GM19463 (cell line): ENCODE measurements around the gene RABAC1.
"Not testable (repeated sequence)": the region's sequence is repeated elsewhere in the genome, so short reads cannot be mapped to it uniquely, and the experiment has no call there.

Source experiments
- ATAC-seq: cut with Tn5 transposase; IDR thresholded peaks from one replicate; pipeline ENCODE4 v1.9.1; 2021; ENCODE audit warnings: mild to moderate bottlenecking, moderate library complexity; ENCODE audit not compliant: unreplicated experiment

Gene RABAC1, protein sequence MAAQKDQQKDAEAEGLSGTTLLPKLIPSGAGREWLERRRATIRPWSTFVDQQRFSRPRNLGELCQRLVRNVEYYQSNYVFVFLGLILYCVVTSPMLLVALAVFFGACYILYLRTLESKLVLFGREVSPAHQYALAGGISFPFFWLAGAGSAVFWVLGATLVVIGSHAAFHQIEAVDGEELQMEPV

DNA sequence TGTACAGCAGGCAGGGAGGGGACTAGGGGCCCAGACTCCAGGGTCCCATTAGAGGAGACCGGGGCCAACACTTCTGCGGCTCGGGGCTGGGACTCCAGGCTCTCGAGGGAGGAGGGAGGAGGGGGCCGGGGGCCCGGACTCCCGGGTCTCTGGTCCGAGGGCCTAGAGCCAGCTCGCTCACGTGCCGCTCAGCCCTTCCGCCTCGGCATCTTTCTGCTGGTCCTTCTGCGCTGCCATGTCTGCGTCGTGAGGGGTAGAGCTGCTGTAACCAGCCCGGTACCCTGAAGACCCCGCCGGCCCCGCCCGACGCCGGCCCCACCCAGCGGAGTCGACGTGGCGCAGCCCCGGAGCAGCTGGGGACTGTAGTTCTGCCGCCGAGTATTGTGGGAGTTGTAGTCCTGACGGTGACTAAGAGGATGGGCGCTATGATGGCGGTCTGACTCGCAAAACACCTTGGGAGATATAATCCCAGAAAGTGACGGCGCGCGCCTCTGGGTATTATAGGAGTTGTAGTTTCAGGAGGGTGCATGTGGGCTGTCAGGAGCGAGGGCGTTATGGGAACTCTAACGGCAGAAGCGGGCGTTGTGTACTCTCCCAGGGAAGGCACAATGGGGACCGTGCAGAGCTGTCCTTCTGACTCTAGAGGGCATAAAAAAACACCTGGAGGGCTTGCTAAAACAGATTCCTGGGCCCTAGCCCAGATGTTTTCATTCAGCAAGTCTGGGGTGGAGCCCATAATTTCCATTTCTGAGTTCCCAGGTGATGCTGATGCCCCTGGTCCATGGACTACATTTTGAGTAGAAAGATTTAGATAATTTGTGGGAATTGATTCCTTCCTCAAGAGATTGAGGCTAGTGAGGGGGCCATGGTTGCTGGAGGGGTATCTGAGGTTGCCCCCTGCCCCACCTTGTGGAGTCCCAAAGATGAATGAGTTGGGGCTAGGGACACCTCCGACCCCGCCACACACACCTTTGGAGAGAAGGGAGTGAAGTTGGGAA is at the start of gene RABAC1:
Gene RABAC1 (minus strand): TSS at position 266 of the 998 bp plus-strand sequence. CDS start 29 bp downstream, at position 237.
- ATAC-seq, result peak; percentile 88

DNA sequence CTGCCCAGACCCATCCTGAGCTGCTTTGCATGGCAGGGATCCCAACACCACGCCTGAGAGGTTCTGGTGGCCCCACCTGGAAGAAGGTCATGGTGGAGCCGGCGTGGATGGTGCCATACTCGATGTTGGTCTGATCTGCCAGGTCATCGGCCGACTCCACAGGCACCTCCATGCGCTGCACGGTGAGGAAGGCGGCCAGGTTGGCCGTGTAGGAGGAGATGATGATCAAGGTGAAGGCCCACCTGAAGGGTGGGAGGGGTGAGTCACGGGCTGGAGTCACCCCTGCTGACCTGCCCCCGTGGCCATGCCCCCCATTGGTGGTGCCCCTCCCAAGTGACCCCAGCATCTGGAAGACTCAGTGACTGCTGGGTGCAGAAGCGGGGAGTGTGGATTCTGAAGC is 47.4 kb upstream of the RABAC1 start:
- ATAC-seq, result no peak

DNA sequence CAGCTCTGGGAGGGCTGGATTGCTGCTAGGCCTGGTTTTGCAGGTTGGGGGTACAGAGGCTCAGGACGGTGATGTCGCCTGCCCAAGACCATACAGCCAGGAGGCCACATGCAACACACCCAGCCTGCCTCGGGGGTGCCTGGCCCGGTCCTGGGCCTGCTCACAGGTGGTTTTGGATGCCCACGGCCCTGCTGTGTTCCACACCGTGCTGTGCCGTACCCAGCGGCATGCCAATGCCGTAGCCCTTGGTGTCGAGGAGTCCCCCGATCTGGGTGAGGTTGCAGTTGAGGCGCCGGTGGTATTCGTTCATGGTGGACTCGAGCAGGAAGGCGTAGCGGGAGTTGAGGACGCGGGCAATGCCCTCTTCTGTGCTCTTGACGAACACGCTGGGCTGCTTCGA is 46.4 kb upstream of the RABAC1 start:
- ATAC-seq, result no peak

DNA sequence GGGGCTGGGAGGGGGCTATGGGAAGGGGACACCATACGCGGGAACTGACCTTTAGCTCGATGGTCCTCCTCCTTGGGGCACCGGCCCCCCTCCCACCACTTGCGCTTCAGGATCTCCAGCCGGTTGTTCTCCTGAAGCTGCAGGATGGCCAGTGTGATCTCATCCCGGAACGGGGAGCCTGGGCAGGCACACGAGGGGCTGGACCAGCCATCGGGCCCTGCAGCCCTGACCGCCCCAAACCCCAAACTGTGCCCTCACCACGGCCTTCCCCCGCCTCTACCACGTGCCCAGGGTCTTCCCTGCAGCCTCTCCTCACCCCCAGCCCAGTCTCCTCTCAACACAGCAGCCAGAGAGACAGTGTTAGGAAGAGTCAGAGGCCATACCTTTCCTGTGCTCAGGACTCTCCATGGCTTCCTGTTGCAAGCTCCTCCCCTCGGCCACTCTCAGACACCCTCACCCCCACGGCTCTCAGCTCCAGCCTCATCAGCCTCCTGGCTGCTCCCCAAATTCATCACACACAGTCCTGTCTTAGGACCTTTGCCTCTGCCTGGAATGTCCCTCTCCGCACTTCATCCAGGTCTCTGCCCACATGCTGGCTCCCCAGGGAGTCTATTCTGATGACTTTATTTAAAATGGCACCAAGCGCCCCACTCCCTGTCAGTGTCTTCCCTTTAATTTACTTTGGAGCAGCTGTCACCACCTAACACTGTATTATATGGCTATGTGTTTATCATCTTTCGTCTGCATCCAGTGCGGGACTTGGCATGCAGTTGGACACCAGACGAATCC is 44.6 kb upstream of the RABAC1 start:
- no peak for ATAC-seq

DNA sequence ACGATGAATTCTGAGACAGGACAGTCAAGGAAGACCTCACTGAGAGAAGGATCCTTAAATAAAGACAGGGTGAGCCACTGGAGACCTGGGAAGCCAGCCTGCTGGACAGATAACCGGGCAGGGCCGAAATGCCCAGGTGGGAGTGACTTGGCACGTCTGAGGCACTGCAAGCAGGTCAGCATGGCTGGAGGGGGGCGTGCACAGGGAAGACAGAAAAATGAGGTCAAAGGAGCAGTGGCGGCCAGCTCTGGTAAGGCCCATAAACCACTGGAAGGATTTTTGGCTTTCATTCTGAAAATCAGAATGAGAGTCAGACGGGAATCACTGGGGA is 40.7 kb upstream of the RABAC1 start:
- ATAC-seq, result no peak

DNA sequence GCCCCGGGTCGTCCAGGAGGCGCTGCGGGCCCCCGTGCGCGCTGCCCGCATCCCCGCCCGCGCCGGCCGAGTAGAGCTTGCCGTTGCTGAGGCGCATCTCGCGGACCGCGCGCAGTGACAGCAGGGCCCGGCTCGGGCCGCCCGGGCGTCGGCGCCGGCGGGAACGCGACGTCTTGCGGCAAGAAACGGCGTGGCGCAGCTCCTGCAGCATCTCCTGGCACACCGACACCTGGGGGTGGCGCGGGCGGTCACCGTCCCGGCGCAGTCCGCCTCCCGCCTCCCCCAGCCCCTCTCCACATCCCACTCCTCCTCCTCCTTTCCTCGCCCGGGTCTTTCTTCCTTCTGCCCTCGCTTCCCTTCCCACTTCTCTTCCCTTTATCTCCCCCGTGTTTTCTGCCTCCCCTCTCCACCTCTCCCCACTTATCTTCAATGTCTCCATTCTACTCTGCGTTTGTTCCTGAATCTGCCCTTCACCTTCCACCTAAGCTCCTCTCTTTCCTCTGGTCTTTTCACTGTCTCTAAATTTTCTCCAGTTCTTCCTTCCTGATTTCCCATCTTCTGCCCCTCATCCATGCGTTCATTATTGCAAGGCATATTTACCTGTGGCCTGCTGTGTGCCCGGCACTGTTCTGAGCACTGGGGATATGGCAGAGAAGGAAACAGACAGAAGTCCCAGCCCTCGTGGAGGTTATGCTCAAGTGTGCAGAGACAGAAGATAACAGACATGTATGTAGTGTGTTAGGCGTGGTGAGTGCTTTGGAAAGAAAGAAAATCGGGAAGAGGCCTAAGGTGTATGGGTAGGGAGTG is 40.2 kb upstream of the RABAC1 start:
- no peak for ATAC-seq

DNA sequence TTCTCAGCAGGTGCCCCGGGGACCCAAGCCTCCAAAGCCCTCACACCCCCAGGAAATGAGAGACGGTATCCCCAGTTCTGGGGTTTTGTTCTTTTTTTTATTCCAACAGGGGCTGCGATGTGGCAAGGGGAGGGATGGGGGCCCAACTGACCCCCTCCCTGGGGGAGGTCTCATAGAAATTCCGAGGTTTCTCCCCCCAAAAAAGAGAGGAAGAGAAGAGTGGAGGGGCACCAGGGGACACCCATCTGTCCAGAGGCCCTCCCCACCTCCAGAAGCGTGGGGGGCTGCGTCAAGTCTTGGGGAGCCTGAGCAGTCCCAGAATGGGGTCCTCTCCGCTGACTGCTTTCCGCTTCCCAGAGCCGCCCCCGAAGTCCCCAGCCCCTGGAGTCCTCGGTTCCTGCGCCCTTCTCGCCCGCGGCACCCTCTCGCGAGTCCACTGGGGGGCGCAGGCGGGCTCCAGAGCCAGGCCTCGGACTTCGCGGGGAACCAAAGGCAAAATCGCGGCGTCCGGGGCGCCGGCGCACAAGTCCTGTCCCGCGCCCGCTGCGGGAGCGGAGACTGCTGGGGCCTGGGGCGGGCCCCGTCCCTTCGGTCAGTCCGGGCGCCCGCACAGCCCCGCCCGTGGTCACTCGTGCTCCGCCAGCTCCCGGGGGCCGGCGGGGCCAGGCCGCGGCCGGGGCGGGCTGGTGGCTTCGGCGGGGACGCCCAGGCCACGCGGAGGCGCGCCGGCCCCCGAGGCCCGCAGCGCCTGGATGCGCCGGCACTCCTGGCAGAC is 39.3 kb upstream of the RABAC1 start:
- ATAC-seq, result no peak

DNA sequence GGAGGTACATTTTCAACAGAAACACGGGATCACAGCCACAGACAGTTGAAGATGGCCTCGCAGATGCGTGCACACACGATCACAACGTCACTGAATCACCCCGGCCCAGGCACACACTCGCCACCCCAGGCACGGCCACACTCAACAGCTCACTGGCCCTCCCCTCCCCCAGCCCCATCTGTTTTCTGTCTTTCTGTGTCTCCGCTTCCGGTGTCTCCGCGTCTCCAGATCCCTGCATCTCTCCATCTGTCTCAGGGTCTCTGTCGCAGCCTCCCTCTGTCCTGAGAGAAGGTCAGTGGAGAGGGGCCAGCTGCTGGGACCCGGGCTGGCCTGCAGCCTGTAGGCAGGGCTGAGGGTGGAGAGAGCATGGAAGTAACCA is 38.7 kb upstream of the RABAC1 start:
- ATAC-seq, result no peak

DNA sequence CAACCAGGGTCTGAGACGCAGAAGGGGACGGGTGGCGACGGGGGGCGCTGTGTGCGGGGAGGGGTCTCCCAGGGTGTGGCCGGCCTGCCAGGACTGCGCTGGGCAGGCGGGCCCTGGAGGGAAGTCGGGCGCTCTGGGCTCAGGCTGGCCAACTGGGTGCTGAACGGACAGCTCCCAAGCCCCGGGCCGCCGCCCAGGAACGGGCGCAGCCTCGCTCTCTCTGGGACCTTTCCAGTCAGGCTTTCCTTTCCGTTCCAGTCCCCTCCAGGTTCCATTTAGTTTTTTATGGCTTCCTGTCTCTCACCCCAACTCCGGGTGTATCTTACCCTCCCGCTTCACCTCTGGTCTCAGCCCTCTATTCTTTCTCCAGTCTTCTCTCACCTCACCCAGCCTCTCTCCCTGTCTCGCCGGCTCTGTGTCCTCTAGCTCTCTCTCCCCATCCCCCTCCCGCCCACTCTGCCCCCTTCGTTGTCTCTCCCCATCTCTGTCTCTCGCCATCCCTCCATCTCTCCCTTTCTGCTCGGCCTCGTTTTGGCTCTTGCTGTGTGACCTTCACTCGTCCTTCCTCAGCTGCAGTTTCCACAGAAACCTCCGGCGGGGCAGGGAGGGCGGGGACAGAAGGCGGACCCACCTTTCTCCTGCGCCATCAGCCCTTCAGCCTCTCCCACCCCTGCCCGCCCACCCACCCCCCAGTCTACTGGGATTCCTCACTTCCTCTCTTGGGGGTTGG is 38.2 kb upstream of the RABAC1 start:
- ATAC-seq, result no peak

DNA sequence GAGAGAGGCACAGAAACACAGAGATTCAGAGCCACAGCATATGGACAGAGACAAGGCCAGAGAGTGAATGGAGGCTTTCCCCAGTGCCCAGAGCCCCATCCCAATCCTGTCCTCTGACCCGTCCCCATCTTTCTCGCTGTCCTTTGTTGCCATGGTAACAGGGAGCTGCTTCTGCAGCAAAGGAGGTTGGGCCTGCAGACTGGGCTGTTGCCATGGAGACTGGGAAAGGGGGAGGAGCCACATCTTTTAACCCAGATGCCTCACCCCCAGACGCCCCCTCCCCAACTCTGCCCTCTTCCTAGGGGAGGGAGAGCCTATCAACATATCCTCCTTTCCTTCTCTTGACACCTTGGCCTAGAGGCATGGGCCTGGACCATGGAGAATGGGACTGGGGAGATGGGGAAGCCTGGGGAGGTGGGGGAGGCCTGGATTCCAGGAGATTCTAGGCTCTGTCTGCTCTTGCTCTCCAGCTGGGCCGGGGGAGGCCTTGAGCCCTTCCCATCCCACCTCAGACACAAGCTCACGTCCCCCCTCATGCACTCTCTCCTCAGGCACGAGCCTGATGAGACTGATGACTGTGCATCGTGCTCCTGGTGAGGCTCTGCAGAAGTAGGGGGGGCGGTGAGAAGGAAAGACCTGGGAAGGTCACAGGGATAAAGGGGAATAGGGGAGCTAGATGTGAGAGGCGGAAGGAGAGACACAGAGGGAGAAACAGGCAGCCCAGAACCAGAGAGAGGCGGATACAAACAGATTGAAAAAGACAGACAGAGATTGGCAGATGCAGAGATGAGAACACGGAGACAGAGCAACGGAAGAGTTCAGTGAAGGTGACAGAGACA is 37.1 kb upstream of the RABAC1 start:
- no peak for ATAC-seq

DNA sequence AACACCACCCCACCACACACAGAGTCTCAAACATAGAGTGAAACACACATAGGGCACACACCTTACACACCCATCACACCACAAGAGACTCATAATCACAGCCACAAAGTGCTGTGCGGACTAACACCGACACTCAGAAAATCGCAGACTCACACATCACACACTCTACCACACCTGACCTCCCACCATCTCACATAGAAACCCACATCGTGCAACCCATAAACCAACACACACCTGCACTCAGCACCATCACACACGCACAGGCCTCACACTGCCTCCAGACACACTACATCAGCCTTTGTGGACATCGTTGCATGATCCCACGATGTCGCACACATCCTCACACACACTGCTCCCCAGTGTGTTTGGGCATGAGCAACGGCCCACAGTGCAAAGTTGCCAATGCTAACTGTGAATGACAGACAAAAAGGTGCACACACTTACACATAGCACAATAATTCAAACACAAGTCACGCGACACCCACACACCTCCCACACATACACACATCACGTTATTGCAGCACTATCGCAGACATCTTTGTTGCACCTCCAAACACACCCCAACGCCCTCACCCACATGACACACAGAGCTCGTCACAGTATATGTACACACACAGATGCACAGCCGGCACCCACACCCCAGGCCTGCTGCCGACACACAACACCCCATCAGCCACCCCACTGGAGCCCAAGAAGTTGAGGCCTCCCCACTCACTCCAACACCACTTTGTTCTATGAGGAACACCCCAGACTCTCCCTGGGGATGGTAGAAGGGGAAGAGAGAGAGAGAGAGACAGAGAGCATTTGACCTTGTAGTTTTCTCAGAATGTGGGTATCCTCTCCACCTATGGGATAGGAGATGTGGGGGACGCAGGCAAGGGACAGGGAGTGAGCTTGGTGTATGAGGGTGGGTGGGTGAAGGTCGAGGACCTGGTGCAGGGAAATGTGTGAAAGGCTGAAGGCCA is 36.2 kb upstream of the RABAC1 start:
- no peak for ATAC-seq

DNA sequence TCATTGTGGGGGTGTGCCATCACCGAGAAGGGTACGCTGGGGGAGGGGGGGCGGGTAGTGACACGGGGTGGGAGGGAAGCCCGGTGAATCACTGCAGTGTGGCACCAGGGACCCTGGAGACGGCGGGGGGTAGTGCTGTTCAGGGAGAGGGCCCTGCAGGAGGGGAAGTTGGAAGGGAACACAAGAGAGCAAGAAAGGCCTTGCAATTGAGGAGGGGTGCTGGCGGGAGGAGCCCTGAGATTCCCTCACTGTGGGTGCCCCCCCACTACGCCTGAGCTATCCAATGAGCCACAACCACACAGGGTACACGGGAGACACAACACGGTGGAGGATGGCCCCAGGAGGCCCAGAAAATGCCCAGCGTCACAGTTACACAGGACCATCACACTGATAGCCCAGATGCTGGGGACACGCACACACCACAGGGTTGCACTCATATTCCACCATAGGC is 35.4 kb upstream of the RABAC1 start:
- ATAC-seq, result no peak

DNA sequence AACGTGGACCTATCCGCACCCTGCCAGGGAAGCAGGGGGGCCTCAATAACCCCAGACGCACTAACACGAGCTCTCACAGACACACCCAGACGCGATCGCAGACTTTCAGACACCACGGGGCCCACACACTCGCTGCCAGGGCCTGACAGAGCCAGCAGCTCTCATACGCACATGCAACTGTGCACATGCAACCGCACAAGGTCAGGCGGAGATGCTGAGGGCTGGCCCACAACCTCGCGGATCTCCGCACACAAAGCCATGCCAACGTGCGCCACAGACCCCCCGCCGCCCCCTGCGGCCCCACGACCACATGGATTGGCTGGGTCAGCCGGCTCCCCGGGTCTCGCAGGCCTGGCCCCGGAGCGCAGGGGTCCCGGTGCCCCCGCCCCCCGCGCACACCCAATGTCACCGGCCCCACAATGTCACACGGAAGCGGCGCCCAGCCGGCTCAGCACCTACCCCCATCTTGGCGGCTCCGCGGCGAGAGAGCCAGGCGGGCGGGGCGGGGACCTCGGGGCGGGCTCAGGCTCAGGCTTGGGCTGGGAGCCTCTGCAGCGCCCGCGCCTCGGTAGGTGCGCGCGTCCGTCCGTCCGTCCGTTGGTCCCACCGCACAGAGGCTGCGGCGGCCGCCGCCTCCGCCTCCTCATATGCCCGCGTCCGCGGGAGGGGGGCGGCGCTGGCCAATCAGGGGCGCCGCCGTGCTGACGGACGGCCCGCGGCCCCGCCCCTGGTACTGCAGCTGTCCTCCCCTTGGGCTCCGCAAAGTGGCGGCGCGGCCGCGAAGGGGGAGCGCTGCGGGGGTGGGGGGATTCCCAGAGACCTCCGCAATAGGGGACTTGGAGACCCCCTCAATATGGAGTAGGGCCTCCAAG is 34.7 kb upstream of the RABAC1 start, which contains the start of gene ATP1A3:
Gene ATP1A3 (minus strand): TSS at position 619 of the 872 bp plus-strand sequence. CDS start 154 bp downstream, at position 465.
- no peak for ATAC-seq

DNA sequence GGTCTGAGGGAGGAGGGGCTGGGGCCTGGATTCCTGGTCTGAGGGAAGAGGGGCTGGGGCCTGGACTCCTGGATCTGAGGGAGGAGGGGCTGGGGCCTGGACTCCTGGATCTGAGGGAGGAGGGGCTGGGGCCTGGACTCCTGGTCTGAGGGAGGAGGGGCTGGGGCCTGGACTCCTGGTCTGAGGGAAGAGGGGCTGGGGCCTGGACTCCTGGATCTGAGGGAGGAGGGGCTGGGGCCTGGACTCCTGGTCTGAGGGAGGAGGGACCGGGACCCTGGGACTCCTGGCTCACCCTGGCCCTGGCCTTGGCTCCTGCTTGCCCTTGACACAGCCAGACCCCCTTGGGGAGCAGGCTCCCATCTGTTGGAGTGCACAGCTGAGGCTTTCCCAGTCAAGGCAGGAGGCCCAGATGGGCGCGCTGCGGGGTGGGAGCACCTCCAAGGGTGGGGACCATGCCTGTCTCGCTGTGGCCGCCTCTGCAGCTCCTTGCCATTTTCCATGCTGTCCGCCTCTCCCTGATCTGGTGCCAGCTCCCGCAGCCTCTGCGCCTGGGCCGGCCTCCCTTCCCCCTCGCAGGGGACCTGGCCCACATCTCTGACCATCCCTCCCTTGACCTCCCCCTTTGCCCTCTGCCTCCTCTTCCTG is 32.9 kb upstream of the RABAC1 start:
- not testable (repeated sequence) for ATAC-seq

DNA sequence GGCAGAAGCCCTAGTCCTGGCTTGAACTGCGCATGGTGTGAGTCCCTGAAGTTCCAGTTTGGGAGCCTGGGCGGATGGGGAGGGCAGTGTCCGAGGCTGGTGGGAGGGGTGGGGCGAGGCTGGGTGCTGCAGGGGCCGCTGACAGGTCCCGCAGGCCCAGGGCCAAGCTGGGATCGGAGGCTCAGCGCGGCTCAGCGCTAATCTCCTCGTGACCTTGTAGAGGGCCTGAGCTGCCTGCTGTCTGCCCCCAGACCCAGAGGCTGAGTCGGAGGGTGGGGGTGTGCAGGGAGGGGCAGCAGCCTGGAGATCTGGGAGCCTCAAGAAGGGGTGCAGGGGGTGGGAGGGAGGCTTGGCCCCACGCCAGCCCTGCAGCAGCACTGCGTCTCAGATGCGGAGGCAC is 31.9 kb upstream of the RABAC1 start:
- ATAC-seq, result no peak

DNA sequence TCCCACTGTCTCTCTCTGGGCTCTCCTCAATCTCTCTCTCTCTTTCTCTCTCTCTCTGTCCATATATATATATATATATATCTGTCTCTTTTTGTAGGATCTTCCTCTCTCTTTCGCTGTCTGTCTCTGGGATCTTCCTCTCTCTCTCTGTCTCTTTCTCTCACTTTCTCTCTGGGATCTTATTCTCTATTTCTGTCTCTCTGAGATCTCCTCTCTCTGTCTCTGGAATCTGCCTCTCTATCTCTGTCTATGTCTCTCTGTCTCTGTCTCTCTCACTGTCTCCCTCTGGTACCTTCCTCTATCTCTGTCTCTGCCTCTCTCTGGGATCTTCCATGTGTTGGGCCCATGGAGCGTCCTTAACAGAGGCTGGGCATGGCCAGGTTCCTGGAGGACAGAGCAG is 31.5 kb upstream of the RABAC1 start:
- ATAC-seq, result no peak
